ENCODE results near the gene LIPC.

The LIPC gene

GRCh38 chr15:58405865-58406264, 25.9 kb upstream of the LIPC start:
- no peaks in the 10 kb centered on the region for H3K4me1 ChIP-seq (ENCODE audit: control insufficient read depth, insufficient read depth, low read length, unreplicated experiment)
- H3K27ac ChIP-seq (ENCODE audit: low read depth, low read length): no peak overlapping the region
- no peaks in the 10 kb centered on the region for H3K79me2 ChIP-seq (ENCODE audit: control insufficient read depth, insufficient read depth, low read length, unreplicated experiment)
- H3K36me3 ChIP-seq (ENCODE audit: insufficient read depth, low read length): no peaks in the 10 kb centered on the region
- H3K4me3 ChIP-seq (ENCODE audit: low read depth, low read length): no peak overlapping the region
- no peaks in the 10 kb centered on the region for H3K27me3 ChIP-seq (ENCODE audit: insufficient read depth, low read length)
- no peak overlapping the region for H2AFZ ChIP-seq (ENCODE audit: low read length, unreplicated experiment)

DNA sequence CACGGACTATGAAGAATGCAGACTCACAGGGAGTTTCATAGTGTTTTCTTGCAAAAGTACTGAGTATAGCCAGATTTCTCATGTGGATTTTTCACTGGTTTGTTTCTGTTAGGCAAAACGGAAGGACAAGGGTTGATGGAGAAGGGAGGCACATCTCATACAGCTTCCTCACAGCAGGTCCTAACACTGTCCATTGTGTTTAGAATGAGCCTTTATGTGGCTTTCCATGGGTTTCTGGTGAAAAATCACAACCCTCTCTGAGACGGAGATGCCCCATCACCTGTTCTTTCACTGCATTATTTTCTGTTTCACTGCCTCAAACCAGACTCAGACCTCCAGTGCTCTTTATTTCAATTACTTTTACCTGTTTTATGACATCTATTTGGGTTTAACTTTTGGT, 25.0 kb upstream of the LIPC start:
- no peaks in the 10 kb centered on the region for H3K36me3 ChIP-seq (ENCODE audit: insufficient read depth, low read length)
- no peaks in the 10 kb centered on the region for H3K4me1 ChIP-seq (ENCODE audit: control insufficient read depth, insufficient read depth, low read length, unreplicated experiment)
- H3K4me3 ChIP-seq (ENCODE audit: low read depth, low read length): no peak overlapping the region
- no peaks in the 10 kb centered on the region for H3K79me2 ChIP-seq (ENCODE audit: control insufficient read depth, insufficient read depth, low read length, unreplicated experiment)
- no peak overlapping the region for H3K27ac ChIP-seq (ENCODE audit: low read depth, low read length)
- H2AFZ ChIP-seq (ENCODE audit: low read length, unreplicated experiment): no peak overlapping the region
- H3K27me3 ChIP-seq (ENCODE audit: insufficient read depth, low read length): no peaks in the 10 kb centered on the region

- H3K4me1 ChIP-seq (ENCODE audit: control insufficient read depth, insufficient read depth, low read length, unreplicated experiment): no peaks in the 10 kb centered on the region
- H3K27ac ChIP-seq (ENCODE audit: low read depth, low read length): no peak overlapping the region
- H2AFZ ChIP-seq (ENCODE audit: low read length, unreplicated experiment): no peak overlapping the region
- no peak overlapping the region for H3K4me3 ChIP-seq (ENCODE audit: low read depth, low read length)
- no peaks in the 10 kb centered on the region for H3K27me3 ChIP-seq (ENCODE audit: insufficient read depth, low read length)
- no peaks in the 10 kb centered on the region for H3K79me2 ChIP-seq (ENCODE audit: control insufficient read depth, insufficient read depth, low read length, unreplicated experiment)
- no peaks in the 10 kb centered on the region for H3K36me3 ChIP-seq (ENCODE audit: insufficient read depth, low read length)
These were observed 24.5 kb upstream of the LIPC start for GRCh38 chr15:58407236-58407775.

GRCh38 chr15:58407778-58408177, 24.0 kb upstream of the LIPC start:
- H2AFZ ChIP-seq (ENCODE audit: low read length, unreplicated experiment): no peak overlapping the region

GRCh38 chr15:58409861-58410260, 21.9 kb upstream of the LIPC start:
- no peaks in the 10 kb centered on the region for H3K79me2 ChIP-seq (ENCODE audit: control insufficient read depth, insufficient read depth, low read length, unreplicated experiment)
- H3K27ac ChIP-seq (ENCODE audit: low read depth, low read length): no peak overlapping the region
- H3K27me3 ChIP-seq (ENCODE audit: insufficient read depth, low read length): no peaks in the 10 kb centered on the region
- H3K36me3 ChIP-seq (ENCODE audit: insufficient read depth, low read length): no peaks in the 10 kb centered on the region
- no peak overlapping the region for H3K4me3 ChIP-seq (ENCODE audit: low read depth, low read length)
- no peak overlapping the region for H2AFZ ChIP-seq (ENCODE audit: low read length, unreplicated experiment)
- no peaks in the 10 kb centered on the region for H3K4me1 ChIP-seq (ENCODE audit: control insufficient read depth, insufficient read depth, low read length, unreplicated experiment)

More at GRCh38 chr15:58407778-58408177, 24.0 kb upstream of the LIPC start:
- no peak overlapping the region for H3K4me3 ChIP-seq (ENCODE audit: low read depth, low read length)
- no peaks in the 10 kb centered on the region for H3K27me3 ChIP-seq (ENCODE audit: insufficient read depth, low read length)
- H3K27ac ChIP-seq (ENCODE audit: low read depth, low read length): no peak overlapping the region
- H3K4me1 ChIP-seq (ENCODE audit: control insufficient read depth, insufficient read depth, low read length, unreplicated experiment): no peaks in the 10 kb centered on the region
- no peaks in the 10 kb centered on the region for H3K79me2 ChIP-seq (ENCODE audit: control insufficient read depth, insufficient read depth, low read length, unreplicated experiment)
- no peaks in the 10 kb centered on the region for H3K36me3 ChIP-seq (ENCODE audit: insufficient read depth, low read length)

GRCh38 chr15:58410353-58410752, 21.4 kb upstream of the LIPC start:
- Histone ChIP-seq H3K4me1 (ENCODE audit: control insufficient read depth, insufficient read depth, low read length, unreplicated experiment) (no peaks in the 10 kb centered on the region), H3K36me3 (ENCODE audit: insufficient read depth, low read length) (no peaks in the 10 kb centered on the region), H3K79me2 (ENCODE audit: control insufficient read depth, insufficient read depth, low read length, unreplicated experiment) (no peaks in the 10 kb centered on the region), H3K27me3 (ENCODE audit: insufficient read depth, low read length) (no peaks in the 10 kb centered on the region), H3K4me3 (ENCODE audit: low read depth, low read length) (no peak overlapping the region), H3K27ac (ENCODE audit: low read depth, low read length) (no peak overlapping the region), H2AFZ (ENCODE audit: low read length, unreplicated experiment) (no peak overlapping the region)

- Histone ChIP-seq H3K79me2 (ENCODE audit: control insufficient read depth, insufficient read depth, low read length, unreplicated experiment) (no peaks in the 10 kb centered on the region), H3K4me1 (ENCODE audit: control insufficient read depth, insufficient read depth, low read length, unreplicated experiment) (no peaks in the 10 kb centered on the region), H3K27me3 (ENCODE audit: insufficient read depth, low read length) (no peaks in the 10 kb centered on the region), H3K27ac (ENCODE audit: low read depth, low read length) (no peak overlapping the region), H3K4me3 (ENCODE audit: low read depth, low read length) (no peak overlapping the region), H3K36me3 (ENCODE audit: insufficient read depth, low read length) (no peaks in the 10 kb centered on the region), H2AFZ (ENCODE audit: low read length, unreplicated experiment) (no peak overlapping the region)
These were observed 18.5 kb upstream of the LIPC start for GRCh38 chr15:58413253-58413652.

DNA sequence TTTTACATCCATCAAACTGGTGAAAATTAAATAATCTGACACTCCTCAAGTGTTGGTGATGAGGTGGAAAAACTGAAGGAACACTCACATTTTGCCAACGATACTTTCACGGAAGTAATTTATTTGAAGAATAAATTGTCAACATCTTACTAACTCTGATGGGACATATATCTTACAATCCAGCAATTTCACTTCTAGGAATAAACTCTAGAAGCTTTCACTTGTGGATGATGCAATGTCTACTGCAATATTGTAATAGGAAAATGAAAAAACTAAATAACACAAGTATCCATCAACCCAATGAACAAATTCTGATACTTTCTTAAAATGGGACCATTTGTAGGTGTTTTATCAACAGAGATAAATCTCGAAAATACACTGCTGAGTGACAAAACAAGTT, 16.2 kb upstream of the LIPC start:
- Histone ChIP-seq H3K4me3 (ENCODE audit: low read depth, low read length) (no peak overlapping the region), H3K79me2 (ENCODE audit: control insufficient read depth, insufficient read depth, low read length, unreplicated experiment) (no peaks in the 10 kb centered on the region), H3K36me3 (ENCODE audit: insufficient read depth, low read length) (no peaks in the 10 kb centered on the region), H3K27me3 (ENCODE audit: insufficient read depth, low read length) (no peaks in the 10 kb centered on the region), H3K27ac (ENCODE audit: low read depth, low read length) (no peak overlapping the region), H2AFZ (ENCODE audit: low read length, unreplicated experiment) (no peak overlapping the region), H3K4me1 (ENCODE audit: control insufficient read depth, insufficient read depth, low read length, unreplicated experiment) (no peaks in the 10 kb centered on the region)

GRCh38 chr15:58416963-58417362, 14.8 kb upstream of the LIPC start:
- no peak overlapping the region for H3K4me3 ChIP-seq (ENCODE audit: low read depth, low read length)
- H3K27ac ChIP-seq (ENCODE audit: low read depth, low read length): no peak overlapping the region
- no peak overlapping the region for H2AFZ ChIP-seq (ENCODE audit: low read length, unreplicated experiment)
- no peaks in the 10 kb centered on the region for H3K36me3 ChIP-seq (ENCODE audit: insufficient read depth, low read length)
- no peaks in the 10 kb centered on the region for H3K27me3 ChIP-seq (ENCODE audit: insufficient read depth, low read length)
- H3K4me1 ChIP-seq (ENCODE audit: control insufficient read depth, insufficient read depth, low read length, unreplicated experiment): no peaks in the 10 kb centered on the region
- no peaks in the 10 kb centered on the region for H3K79me2 ChIP-seq (ENCODE audit: control insufficient read depth, insufficient read depth, low read length, unreplicated experiment)

- Histone ChIP-seq H3K79me2 (ENCODE audit: control insufficient read depth, insufficient read depth, low read length, unreplicated experiment) (no peaks in the 10 kb centered on the region), H2AFZ (ENCODE audit: low read length, unreplicated experiment) (no peak overlapping the region), H3K36me3 (ENCODE audit: insufficient read depth, low read length) (no peaks in the 10 kb centered on the region), H3K4me3 (ENCODE audit: low read depth, low read length) (no peak overlapping the region), H3K27ac (ENCODE audit: low read depth, low read length) (no peak overlapping the region), H3K4me1 (ENCODE audit: control insufficient read depth, insufficient read depth, low read length, unreplicated experiment) (no peaks in the 10 kb centered on the region), H3K27me3 (ENCODE audit: insufficient read depth, low read length) (no peaks in the 10 kb centered on the region)
These were observed 13.7 kb upstream of the LIPC start for GRCh38 chr15:58418135-58418534.

GRCh38 chr15:58419803-58420524, 11.8 kb upstream of the LIPC start:
- Histone ChIP-seq H3K27me3 (ENCODE audit: insufficient read depth, low read length) (no peaks in the 10 kb centered on the region), H3K27ac (ENCODE audit: low read depth, low read length) (no peak overlapping the region), H2AFZ (ENCODE audit: low read length, unreplicated experiment) (no peak overlapping the region), H3K4me3 (ENCODE audit: low read depth, low read length) (no peak overlapping the region), H3K4me1 (ENCODE audit: control insufficient read depth, insufficient read depth, low read length, unreplicated experiment) (no peaks in the 10 kb centered on the region), H3K36me3 (ENCODE audit: insufficient read depth, low read length) (no peaks in the 10 kb centered on the region), H3K79me2 (ENCODE audit: control insufficient read depth, insufficient read depth, low read length, unreplicated experiment) (no peaks in the 10 kb centered on the region)

All from ACC112 (cell line).